ENCODE measurements around the gene NABP1.

DNA sequence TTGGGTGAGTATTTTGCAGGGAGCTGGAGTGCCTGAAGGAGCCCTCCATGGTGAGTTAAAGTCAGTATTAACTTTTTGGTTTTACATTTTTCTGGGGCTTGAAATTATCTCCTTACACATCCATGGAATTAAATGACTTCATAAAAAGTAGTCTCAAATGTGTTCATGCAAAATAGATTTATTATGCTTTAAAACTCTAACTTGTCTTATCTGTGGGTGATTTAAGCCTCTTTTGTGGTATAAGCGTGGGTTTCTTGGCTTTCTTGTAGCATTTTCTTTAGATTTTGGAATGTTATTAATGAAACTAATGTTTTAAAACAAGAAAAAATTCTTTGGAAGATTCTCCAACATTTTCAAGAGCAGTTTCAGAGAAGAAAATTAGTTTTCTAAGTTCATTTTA lies 27.8 kb downstream of the NABP1 start:
- TF ChIP-seq, protein P1, sequence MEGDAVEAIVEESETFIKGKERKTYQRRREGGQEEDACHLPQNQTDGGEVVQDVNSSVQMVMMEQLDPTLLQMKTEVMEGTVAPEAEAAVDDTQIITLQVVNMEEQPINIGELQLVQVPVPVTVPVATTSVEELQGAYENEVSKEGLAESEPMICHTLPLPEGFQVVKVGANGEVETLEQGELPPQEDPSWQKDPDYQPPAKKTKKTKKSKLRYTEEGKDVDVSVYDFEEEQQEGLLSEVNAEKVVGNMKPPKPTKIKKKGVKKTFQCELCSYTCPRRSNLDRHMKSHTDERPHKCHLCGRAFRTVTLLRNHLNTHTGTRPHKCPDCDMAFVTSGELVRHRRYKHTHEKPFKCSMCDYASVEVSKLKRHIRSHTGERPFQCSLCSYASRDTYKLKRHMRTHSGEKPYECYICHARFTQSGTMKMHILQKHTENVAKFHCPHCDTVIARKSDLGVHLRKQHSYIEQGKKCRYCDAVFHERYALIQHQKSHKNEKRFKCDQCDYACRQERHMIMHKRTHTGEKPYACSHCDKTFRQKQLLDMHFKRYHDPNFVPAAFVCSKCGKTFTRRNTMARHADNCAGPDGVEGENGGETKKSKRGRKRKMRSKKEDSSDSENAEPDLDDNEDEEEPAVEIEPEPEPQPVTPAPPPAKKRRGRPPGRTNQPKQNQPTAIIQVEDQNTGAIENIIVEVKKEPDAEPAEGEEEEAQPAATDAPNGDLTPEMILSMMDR (IDR thresholded peaks at IDR 0.05; ENCODE audit: poor library complexity): no peak
- TF ChIP-seq EZH2 (IDR thresholded peaks at IDR 0.05; ENCODE audit: borderline replicate concordance): no peak
- no peak for TF ChIP-seq EZH2phosphoT487 (IDR thresholded peaks at IDR 0.05; ENCODE audit: low read depth, severe bottlenecking, unreplicated experiment)
